Stimulated activated CD4-positive, alpha-beta T cell treated with anti-CD3 and anti-CD28 coated beads, TNF-alpha, amount 100 ng/mL, for 24 hours (primary cell): Measurements from ENCODE around the gene POC1A.

ENCODE experiments used
- DNase-seq, 3 experiments: peaks; one replicate each; pipeline ENCODE4 v3.0.0-alpha.2; 2020; ENCODE audit warnings: low read depth in 3 of 3

POC1A gene

DNA sequence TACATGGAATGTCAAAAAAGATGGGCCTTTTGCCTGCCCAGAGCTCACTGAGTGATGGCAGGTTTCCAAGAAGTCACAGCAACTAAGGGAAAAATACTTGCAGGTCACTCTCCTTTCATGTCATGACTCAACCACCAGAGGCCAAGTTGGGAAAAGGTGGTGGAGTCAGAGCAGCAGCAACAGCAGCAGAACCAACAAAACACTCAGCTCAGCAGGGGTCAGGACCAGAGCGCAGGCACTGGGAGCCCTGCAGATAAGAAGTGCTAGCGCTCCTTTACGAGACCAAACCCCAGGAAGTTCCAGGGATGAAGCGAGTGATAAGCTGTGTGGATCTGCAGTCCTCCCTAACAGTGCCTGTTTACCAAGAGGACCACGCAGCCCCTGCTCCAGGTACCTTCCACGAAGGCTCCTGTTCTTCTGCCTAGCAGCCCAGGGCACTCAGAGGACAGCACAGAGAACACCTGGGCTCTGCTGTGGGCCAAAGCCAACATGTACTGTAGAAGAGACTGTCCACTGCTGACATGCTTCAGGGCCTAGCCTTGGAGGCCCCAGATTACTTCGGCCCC is 26.0 kb downstream of the POC1A start:
- no peak for DNase-seq

DNA sequence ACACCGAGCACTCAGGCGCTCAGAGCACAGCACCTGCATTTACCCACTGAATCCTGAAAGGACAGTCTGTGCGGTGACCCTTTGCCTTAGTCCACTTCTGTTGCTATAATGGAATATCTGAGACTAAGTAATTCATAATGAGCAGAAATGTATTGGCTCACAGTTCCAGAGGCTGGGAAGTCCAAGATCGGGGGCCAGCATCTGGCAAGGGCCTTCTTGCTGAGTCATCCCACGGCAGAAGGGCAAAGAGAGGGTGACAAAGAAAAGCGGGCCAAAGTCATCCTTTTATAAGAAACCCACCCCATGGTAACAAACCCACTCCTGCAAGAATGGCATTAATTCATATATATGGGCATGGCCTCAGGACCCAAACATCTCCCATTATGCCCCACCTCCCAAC is 27.7 kb downstream of the POC1A start:
- DNase-seq, result no peak

- no peak for DNase-seq
These were observed 28.2 kb downstream of the POC1A start for GRCh38 chr3:52126036-52126435.

GRCh38 chr3:52124766-52125165 is 29.5 kb downstream of the POC1A start:
- DNase-seq, result no peak

DNA sequence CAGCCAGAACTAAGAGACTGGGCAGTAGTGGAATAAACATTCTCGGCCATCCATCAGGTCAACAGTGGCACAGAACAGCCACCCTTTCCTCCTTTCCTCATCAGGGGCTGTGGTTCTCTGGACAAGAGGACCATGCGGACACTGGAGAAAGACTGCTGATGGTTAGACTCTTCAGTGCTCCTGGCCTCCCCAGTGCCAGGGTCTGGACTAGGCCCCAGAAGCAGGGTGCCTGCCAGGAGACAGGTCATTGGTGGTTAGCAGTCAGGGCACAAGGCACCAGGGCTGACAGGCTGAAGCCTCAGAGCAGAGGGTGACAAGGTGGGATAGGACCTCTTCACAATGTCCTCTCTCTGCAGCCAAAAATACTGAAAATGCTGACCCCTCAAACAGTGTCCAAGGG is 30.1 kb downstream of the POC1A start:
- DNase-seq, result no peak

- peak; percentile 54 to 67 (median 58) for DNase-seq
These were observed 31.0 kb downstream of the POC1A start for GRCh38 chr3:52123106-52123725.

DNA sequence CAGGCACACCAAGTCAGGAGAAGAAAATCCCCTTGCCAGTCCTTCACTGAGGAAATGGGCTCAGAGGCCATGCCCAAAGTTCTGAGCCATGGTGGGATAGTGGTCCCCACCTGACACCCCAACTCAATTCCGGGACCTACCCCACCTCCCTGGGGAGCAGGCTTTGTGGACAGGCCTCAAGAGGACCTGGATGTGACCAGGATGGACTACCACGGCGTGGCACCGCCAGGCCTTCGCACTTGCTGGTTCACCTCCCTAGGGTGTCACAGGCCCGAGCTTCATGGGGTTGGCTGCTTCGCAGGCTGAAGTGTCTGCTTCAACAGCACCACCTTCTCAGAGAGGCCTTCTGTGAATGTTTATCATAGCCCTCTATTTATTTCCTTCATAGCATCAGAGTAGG is 31.7 kb downstream of the POC1A start:
- no peak for DNase-seq

DNA sequence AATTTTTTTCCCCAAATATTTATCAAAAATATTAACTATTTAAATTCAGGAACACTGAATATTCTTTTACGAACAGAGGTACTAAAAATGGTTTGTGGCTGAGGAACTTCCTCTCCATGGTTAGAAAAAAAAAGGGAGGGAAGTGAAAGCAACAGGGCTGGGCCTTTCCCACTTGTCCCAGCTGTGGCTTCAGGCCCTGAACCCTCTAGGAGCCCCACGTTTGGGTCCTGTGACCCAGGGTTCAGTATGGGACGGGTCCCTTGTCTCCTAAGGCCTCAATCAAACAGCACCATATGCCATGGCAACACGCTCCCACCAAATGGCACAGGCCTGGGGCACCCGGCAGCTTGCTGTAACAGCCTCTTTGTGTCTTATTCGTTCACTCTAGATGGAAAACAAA is 32.4 kb downstream of the POC1A start:
- DNase-seq, result no peak

- no peak for DNase-seq
These were observed 32.8 kb downstream of the POC1A start for GRCh38 chr3:52121464-52121805.

DNA sequence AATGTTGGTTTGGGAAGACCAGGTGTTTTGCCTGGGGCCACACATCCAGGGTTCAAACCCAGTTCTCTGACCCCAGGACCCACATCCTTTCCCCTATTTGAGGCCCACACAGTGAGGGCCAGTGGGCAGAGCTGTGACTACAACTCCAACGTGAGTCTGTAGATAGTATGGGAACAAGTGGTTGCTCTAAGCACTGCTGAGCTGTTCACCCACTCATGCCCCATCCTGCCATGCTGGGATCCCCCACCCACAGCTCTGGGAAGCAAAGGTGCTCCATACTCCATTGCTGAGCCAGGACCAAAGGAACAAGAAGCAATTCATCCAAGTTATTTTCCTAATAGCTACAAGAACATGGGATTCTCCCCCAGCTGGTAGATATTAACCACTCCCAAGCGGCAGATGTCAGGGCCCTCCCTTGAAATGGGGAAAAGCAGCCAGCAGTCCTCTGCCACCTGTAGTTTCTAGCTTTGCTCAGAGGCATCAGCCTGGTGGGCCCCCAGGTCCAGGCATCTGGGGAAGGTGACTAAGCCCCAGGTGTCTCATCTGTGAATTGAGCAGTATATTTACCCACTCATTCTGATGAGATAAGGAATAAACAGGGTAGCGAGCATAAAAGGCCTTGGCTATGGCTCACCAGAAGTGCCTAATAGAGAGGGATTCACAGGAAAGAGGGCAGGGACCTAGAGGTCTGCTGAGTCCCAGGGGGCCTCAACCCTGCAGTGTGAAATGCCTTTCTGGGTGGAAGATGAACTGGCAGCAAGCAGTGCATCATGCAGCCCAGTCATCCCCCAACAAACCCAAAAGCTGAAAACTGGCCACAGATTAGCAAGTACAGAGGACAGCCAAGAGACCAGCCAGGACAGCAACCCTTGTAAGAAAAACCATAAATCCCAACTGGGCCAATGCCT is 33.4 kb downstream of the POC1A start:
- DNase-seq, result no peak

DNA sequence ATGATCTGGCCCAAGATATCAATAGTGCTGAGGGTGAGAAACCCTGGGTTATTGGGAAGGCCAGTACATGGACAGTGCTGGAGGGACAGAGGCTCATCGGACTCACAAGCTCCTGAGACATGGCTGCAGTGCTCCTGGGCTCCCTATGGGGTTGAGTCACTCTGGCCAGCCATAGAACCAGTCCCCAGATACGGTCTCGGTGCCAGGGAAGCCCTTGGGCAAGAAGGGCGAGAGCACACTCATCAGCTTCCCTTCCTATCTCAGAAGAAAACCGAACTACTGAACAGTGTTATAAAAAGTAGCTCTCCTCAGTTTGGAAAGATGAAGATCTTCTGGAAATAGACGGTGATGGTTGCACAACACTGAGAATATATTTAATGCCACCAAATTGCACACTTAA is 34.4 kb downstream of the POC1A start:
- no peak for DNase-seq

GRCh38 chr3:52119099-52119498 is 35.1 kb downstream of the POC1A start:
- no peak for DNase-seq

- no peak for DNase-seq
These were observed 35.9 kb downstream of the POC1A start for GRCh38 chr3:52118156-52118875.

- DNase-seq, result no peak
These were observed 36.7 kb downstream of the POC1A start for GRCh38 chr3:52117537-52117936.

DNA sequence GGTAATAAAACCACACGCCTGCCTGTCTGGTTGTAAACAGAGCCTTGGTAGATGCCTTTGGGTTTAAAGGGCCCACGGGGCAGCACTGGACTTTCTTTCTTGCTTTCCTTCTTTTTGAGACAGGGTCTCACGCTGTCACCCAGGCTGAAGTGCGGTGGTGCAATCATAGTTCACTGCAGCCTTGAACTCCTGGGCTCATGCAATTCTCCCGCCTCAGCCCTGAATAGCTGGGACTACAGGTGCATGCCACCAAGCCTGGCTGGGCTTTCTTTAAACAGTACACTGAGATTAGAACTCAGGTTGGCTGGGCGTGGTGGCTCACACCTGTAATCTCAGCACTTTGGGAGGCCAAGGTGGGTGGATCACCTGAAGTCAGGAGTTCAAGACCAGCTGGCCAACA is 42.2 kb downstream of the POC1A start:
- no peak for DNase-seq

GRCh38 chr3:52110502-52110901 is 43.7 kb downstream of the POC1A start:
- DNase-seq, result no peak

- DNase-seq, result no peak
These were observed 44.5 kb downstream of the POC1A start for GRCh38 chr3:52109611-52110301.

DNA sequence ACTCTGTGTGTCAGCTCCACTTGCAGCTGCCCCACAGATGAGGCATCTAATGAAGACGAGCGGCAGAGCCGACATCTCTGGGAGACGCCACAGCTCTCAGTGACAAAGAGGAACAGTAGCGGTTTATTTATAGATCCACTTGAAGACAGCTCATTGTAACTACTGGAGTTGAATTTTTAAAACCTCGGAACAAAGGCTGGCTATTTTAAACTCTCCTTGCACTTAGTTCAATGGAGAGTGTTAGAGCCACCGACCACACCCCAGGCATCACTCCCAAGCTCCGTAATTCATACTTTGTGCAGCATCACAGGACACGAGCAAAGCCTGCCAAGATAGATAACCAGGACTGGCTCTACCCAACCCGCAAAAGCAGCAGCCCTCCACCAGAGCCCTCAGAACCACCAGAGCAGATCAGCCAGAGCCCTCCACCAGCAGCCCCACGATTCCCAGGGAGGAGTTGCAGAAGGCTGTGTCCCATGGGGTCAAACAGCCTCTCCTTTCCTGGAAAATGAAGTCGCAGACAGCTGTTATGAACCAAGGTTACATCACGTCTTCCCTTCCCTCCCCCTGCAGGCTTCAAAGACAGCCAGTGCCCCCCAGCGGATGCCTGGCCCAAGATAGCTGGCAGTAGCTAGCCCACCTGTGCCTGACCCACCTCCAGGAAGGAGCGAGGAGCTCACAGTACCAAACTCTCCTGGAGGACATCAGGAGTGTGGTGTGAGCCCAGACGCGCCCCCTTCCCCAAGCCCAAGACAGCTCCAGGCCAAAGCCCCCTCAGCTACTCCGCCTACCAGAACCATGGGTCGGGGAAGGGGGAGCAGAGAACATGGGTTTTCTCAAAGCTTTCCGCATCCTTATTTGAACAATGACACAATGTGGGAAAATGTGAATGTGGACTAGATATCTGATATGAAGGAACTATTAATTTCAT is 45.7 kb downstream of the POC1A start:
- no peak for DNase-seq

DNA sequence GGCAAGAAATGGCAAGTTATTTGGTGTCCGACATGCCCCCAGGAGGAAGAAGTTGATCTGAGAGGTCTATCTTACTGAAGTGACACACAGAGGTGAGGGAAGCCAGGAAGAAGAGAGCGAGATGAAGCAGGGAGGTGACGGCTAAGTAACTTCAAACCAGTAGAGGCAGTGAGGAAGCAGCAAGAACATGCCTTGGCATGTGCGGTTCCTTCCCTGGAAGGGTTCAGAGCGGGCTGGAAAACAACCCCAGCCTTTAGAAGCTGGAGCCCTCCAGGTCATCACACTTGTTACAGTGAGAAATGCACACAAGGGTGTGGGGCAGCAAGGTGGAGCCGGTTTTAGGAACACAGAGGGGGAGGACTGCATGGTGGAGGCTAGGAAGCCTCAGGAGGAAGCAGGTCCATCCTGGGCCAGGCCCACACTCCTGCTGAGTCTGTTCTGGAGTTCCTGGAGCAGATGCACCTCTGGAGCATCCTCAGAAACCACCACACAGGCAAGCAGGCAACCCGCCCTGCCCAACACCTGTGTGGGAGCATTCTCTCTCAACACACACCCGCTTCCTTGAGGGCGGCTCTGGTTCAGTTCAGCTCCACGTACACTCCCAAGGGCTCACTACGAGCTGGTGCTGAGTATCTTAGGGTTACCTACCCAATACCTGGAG is 47.1 kb downstream of the POC1A start:
- DNase-seq, result no peak
